WI38 (cell line): ENCODE results near the gene AMH.

Source experiments
- H3K4me3 ChIP-seq: 2 replicates; pipeline ENCODE4 v1.5.1; 2011; ENCODE audit warnings: low read depth, mild to moderate bottlenecking, control low read depth, low read length
- TF ChIP-seq, protein P1 (sequence below): IDR thresholded peaks from 2 replicates; pipeline ENCODE4 v1.5.1; 2012; ENCODE audit warnings: low read depth, mild to moderate bottlenecking, control low read depth, low read length

The AMH gene

DNA sequence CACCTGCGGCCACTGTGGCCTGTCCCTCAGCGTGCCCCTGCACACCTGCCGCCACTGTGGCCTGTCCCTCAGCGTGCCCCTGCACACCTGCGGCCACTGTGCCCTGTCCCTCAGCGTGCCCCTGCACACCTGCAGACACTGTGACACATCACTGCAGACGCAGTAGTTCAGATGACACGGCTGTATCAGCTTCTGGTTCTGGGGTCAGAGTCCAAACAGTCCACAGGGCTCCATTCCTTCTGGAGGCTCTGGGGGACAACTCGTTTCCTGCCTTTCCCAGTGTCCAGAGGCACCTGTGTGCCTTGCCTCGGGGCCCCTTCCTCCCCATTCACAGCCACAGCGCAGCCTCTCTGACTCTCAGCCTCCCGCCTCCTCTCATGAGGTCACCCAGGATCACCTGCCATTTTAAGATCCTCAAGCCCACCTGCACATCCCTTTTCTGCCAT lies 7.0 kb upstream of the AMH start:
- H3K4me3 ChIP-seq: no peak overlapping the region
- TF ChIP-seq, protein P1, sequence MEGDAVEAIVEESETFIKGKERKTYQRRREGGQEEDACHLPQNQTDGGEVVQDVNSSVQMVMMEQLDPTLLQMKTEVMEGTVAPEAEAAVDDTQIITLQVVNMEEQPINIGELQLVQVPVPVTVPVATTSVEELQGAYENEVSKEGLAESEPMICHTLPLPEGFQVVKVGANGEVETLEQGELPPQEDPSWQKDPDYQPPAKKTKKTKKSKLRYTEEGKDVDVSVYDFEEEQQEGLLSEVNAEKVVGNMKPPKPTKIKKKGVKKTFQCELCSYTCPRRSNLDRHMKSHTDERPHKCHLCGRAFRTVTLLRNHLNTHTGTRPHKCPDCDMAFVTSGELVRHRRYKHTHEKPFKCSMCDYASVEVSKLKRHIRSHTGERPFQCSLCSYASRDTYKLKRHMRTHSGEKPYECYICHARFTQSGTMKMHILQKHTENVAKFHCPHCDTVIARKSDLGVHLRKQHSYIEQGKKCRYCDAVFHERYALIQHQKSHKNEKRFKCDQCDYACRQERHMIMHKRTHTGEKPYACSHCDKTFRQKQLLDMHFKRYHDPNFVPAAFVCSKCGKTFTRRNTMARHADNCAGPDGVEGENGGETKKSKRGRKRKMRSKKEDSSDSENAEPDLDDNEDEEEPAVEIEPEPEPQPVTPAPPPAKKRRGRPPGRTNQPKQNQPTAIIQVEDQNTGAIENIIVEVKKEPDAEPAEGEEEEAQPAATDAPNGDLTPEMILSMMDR: no peak

DNA sequence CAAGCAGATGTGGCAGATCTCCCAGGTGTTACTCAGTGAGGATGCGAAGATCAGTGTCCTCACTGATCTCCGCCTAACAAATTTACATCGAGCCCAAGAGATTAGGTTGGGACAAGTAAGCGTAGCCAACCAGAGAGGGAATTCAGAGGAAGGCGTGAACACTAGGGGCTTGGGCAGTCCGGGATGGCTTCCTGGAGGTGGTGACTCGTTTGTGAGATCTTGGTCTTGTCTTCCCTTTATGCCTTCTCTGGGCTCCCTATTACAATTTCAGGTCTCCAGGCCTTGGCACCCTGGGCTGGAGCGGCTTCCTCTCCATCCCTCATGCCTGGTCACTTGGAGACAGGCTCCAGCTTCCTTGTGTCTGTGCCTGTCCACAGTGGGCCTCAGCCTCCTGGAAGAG lies 6.3 kb upstream of the AMH start:
- H3K4me3 ChIP-seq: no peak overlapping the region
- TF ChIP-seq, protein P1: no peak

DNA sequence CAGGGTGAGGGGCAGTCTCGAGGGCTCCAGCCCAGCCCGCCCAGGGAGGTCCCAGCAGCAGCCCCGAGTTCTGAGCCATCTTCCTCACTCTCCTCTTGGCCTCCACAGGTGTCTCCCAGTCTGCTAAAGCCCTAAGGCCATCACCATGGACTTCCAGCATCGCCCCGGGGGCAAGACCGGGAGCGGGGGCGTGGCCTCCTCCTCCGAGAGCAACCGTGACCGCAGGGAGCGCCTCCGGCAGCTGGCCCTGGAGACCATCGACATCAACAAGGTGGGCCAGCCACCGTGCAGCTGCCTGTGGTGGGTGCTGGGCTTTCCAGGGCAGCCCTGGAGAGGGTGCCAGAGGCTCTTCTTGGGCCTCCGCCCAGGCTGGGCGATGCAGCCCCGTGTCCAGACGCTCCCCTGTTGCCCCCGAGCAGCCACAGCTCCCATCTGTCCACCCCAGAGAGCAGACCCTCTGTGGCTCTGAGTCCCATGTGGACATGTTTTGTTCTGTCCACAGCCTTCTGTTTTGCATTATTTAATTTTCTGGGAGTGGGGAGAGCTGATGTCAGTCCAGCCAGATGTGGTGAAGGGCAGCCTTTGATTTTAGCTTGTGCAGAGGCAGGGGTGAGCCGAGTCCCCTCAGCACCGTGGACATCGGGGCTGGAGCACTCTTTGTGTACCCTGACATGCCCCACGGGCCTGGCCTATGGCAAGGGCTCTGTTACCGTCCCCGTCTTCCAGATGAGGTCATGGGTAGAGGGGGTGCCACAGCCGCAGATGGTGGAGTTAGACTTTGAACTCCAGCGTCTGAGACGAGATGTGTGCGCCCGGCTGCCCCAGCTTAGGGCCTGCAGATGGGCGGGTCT lies 5.6 kb upstream of the AMH start:
- H3K4me3 ChIP-seq: no peak overlapping the region
- TF ChIP-seq, protein P1: no peak

DNA sequence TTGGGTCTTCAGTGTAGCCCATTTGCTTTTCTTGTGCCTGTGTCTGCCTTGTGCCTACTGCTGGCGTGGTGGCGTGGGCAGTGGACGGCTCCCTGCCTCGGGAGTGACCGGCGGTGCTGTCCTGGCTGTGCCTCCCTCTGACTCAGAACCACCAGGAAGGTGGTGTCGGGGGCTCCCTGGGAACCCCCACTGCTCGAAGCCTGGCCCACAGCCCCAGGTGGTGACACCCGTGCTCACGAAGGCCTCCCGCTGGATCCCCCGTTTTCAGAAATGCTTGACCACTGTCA lies 5.1 kb upstream of the AMH start:
- TF ChIP-seq, protein P1: no peak
- no peak overlapping the region for H3K4me3 ChIP-seq

DNA sequence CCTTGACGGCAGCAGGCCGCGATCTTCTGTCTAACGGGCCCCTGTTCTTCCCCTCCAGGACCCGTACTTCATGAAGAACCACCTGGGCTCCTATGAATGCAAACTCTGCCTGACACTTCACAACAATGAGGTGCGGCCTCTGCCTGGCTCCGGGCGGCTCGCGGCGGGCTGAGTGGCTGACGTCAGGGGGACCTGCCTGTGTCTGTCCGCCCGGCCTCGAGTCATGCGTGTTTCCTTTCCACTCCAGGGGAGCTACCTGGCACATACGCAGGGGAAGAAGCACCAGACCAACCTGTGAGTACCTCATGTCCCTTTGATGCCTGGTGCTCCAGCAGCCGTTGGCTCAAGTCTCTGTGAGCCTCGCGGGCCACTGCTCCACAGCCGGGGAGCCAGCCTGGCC lies 4.6 kb upstream of the AMH start:
- TF ChIP-seq, protein P1: no peak
- H3K4me3 ChIP-seq: no peak overlapping the region

DNA sequence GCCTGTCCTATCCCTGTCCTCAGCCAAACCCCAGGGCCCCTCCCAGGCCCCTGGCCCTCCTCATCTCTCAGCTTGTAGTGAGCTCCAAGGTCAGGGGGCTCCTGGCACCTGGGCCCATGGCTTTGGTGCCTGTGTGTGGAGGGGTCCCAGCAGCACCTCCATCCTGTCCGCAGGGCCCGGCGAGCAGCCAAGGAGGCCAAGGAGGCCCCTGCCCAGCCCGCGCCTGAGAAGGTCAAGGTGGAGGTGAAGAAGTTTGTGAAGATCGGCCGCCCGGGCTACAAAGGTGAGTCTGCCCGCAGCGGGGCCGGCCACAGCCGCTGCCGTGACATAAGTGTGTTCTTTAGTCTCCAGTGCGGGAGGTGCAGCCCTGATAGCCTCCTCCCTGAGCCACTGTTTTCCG lies 3.9 kb upstream of the AMH start:
- TF ChIP-seq, protein P1: no peak
- H3K4me3 ChIP-seq: no peak overlapping the region

DNA sequence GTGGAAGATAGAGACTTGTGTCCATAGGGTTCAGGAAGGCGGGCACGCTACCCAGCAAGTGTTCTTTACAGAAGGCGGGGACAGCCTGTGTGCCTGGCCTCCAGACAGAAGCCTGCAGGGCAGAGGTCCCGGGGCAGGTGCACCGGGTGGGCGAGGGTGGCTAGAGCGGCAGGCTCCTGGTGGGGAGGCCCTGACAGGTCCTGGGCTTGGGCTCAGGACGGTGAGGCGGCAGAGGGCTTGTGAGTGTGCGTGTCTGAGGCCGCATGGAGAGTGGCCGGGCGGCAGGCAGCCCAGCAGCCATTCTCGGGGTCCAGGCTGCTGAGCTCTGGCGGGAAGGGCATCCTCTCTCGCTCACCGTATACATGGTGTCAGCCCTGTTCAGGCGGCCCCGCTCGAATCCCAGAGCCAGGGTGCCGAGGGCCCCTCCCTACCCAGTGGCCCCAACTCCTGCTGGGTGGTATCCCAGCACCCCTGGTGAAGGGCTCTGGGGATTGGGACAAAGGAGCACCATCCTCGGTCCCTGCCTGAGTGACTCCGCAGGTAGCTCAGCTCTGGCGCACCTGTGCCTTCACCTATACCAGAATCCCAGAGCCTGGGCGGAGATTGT lies 3.0 kb upstream of the AMH start:
- TF ChIP-seq, protein P1: no peak
- H3K4me3 ChIP-seq: no peak overlapping the region
